ENCODE data around the gene MGST2. TPM values are rescaled to one million over a fixed set of nuclear protein-coding genes. Genes with fewer than 3 reads are reported as not detected.

Gene MGST2
- total and polyA plus RNA-seq, 2 experiments from 2014 or later, result 4.6 to 19.1 TPM

DNA sequence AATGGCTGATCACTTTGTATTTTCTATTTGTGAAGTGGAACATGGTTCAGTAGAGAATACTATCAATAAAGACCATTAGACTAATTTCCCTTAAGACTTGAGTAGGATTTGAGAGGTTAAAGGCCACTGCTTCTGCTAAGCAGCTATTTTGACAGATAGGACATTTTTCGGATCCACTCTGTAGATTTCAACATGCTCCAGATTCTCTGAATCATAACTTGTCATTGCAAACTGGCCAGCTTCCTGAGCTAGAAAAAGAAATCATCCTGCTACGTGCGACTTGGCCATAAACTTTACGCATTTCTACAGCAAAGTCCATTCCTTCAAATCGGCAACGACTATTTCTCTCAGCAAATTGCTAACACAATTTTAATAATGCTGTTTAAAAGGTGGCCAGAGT lies 55.2 kb downstream of the MGST2 start (continued):
- TF ChIP-seq, protein P1, sequence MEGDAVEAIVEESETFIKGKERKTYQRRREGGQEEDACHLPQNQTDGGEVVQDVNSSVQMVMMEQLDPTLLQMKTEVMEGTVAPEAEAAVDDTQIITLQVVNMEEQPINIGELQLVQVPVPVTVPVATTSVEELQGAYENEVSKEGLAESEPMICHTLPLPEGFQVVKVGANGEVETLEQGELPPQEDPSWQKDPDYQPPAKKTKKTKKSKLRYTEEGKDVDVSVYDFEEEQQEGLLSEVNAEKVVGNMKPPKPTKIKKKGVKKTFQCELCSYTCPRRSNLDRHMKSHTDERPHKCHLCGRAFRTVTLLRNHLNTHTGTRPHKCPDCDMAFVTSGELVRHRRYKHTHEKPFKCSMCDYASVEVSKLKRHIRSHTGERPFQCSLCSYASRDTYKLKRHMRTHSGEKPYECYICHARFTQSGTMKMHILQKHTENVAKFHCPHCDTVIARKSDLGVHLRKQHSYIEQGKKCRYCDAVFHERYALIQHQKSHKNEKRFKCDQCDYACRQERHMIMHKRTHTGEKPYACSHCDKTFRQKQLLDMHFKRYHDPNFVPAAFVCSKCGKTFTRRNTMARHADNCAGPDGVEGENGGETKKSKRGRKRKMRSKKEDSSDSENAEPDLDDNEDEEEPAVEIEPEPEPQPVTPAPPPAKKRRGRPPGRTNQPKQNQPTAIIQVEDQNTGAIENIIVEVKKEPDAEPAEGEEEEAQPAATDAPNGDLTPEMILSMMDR (conservative IDR thresholded peaks at IDR 0.05; ENCODE audit: low read depth in 2 of 2), result no peak
- TF ChIP-seq NANOG (IDR thresholded peaks at IDR 0.05; ENCODE audit: borderline replicate concordance) (no peak), ZNF114 (CRISPR knock-in tag; IDR thresholded peaks at IDR 0.05) (no peak), EZH2 (IDR thresholded peaks at IDR 0.05; ENCODE audit: low read depth, unreplicated experiment) (no peak)
- TF ChIP-seq, protein P2, sequence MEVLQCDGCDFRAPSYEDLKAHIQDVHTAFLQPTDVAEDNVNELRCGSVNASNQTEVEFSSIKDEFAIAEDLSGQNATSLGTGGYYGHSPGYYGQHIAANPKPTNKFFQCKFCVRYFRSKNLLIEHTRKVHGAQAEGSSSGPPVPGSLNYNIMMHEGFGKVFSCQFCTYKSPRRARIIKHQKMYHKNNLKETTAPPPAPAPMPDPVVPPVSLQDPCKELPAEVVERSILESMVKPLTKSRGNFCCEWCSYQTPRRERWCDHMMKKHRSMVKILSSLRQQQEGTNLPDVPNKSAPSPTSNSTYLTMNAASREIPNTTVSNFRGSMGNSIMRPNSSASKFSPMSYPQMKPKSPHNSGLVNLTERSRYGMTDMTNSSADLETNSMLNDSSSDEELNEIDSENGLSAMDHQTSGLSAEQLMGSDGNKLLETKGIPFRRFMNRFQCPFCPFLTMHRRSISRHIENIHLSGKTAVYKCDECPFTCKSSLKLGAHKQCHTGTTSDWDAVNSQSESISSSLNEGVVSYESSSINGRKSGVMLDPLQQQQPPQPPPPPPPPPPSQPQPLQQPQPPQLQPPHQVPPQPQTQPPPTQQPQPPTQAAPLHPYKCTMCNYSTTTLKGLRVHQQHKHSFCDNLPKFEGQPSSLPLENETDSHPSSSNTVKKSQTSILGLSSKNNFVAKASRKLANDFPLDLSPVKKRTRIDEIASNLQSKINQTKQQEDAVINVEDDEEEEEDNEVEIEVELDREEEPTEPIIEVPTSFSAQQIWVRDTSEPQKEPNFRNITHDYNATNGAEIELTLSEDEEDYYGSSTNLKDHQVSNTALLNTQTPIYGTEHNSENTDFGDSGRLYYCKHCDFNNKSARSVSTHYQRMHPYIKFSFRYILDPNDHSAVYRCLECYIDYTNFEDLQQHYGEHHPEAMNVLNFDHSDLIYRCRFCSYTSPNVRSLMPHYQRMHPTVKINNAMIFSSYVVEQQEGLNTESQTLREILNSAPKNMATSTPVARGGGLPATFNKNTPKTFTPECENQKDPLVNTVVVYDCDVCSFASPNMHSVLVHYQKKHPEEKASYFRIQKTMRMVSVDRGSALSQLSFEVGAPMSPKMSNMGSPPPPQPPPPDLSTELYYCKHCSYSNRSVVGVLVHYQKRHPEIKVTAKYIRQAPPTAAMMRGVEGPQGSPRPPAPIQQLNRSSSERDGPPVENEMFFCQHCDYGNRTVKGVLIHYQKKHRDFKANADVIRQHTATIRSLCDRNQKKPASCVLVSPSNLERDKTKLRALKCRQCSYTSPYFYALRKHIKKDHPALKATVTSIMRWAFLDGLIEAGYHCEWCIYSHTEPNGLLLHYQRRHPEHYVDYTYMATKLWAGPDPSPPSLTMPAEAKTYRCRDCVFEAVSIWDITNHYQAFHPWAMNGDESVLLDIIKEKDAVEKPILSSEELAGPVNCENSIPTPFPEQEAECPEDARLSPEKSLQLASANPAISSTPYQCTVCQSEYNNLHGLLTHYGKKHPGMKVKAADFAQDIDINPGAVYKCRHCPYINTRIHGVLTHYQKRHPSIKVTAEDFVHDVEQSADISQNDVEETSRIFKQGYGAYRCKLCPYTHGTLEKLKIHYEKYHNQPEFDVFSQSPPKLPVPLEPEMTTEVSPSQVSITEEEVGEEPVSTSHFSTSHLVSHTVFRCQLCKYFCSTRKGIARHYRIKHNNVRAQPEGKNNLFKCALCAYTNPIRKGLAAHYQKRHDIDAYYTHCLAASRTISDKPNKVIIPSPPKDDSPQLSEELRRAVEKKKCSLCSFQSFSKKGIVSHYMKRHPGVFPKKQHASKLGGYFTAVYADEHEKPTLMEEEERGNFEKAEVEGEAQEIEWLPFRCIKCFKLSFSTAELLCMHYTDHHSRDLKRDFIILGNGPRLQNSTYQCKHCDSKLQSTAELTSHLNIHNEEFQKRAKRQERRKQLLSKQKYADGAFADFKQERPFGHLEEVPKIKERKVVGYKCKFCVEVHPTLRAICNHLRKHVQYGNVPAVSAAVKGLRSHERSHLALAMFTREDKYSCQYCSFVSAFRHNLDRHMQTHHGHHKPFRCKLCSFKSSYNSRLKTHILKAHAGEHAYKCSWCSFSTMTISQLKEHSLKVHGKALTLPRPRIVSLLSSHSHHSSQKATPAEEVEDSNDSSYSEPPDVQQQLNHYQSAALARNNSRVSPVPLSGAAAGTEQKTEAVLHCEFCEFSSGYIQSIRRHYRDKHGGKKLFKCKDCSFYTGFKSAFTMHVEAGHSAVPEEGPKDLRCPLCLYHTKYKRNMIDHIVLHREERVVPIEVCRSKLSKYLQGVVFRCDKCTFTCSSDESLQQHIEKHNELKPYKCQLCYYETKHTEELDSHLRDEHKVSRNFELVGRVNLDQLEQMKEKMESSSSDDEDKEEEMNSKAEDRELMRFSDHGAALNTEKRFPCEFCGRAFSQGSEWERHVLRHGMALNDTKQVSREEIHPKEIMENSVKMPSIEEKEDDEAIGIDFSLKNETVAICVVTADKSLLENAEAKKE (CRISPR knock-in tag; IDR thresholded peaks at IDR 0.05), result no peak

DNA sequence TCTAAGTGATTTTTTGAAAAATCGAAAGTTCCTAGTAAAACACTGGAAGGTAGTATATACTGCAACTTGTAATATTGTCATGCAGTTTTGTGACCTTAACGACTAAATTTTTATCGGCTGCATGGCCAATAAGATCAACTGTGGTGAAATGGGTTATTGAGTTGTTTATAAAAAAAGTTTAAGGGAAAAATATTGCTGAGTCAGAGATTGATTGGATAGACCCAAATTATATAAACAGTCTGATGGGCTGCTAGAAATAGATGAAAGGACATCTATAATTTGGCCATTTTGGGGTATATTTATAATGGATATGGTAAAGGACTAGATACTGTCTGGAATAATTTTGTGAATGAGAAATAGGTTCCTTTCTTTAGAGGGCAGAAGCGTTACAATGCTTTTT lies 56.2 kb downstream of the MGST2 start:
- DNase-seq (ENCODE audit: low spot score) (no peak), ATAC-seq (no peak)
- H3K27me3 Mint-ChIP-seq (ENCODE audit: insufficient read depth, low read depth, poor library complexity), result peaks cover 16% of the 10 kb centered on the region
- H3K4me1 ChIP-seq (ENCODE audit: insufficient read depth), result no peaks in the 10 kb centered on the region
- TF ChIP-seq ZNF114 (CRISPR knock-in tag; IDR thresholded peaks at IDR 0.05), result no peak
- TF ChIP-seq, protein P3, sequence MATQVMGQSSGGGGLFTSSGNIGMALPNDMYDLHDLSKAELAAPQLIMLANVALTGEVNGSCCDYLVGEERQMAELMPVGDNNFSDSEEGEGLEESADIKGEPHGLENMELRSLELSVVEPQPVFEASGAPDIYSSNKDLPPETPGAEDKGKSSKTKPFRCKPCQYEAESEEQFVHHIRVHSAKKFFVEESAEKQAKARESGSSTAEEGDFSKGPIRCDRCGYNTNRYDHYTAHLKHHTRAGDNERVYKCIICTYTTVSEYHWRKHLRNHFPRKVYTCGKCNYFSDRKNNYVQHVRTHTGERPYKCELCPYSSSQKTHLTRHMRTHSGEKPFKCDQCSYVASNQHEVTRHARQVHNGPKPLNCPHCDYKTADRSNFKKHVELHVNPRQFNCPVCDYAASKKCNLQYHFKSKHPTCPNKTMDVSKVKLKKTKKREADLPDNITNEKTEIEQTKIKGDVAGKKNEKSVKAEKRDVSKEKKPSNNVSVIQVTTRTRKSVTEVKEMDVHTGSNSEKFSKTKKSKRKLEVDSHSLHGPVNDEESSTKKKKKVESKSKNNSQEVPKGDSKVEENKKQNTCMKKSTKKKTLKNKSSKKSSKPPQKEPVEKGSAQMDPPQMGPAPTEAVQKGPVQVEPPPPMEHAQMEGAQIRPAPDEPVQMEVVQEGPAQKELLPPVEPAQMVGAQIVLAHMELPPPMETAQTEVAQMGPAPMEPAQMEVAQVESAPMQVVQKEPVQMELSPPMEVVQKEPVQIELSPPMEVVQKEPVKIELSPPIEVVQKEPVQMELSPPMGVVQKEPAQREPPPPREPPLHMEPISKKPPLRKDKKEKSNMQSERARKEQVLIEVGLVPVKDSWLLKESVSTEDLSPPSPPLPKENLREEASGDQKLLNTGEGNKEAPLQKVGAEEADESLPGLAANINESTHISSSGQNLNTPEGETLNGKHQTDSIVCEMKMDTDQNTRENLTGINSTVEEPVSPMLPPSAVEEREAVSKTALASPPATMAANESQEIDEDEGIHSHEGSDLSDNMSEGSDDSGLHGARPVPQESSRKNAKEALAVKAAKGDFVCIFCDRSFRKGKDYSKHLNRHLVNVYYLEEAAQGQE (IDR thresholded peaks at IDR 0.05; ENCODE audit: unreplicated experiment), result no peak
- TF ChIP-seq POLR2AphosphoS5 (IDR thresholded peaks at IDR 0.05; ENCODE audit: low read depth), result no peak
- no peak for TF ChIP-seq EZH2 (IDR thresholded peaks at IDR 0.05; ENCODE audit: low read depth, unreplicated experiment)
- TF ChIP-seq EZH2phosphoT487 (IDR thresholded peaks at IDR 0.05; ENCODE audit: unreplicated experiment), result no peak
- TF ChIP-seq, protein P4, sequence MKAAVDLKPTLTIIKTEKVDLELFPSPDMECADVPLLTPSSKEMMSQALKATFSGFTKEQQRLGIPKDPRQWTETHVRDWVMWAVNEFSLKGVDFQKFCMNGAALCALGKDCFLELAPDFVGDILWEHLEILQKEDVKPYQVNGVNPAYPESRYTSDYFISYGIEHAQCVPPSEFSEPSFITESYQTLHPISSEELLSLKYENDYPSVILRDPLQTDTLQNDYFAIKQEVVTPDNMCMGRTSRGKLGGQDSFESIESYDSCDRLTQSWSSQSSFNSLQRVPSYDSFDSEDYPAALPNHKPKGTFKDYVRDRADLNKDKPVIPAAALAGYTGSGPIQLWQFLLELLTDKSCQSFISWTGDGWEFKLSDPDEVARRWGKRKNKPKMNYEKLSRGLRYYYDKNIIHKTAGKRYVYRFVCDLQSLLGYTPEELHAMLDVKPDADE (IDR thresholded peaks at IDR 0.05), result no peak
- H3F3A ChIP-seq (replicated peaks; ENCODE audit: low read depth), result no peaks in the 10 kb centered on the region
- H3K79me2 ChIP-seq (replicated peaks; ENCODE audit: insufficient read depth), result no peaks in the 10 kb centered on the region
- no peaks in the 10 kb centered on the region for H3K9me2 ChIP-seq (ENCODE audit: insufficient read depth)
- no peaks in the 10 kb centered on the region for H3K36me3 ChIP-seq (ENCODE audit: insufficient read depth)
- H3K36me3 Mint-ChIP-seq (ENCODE audit: low read depth), result no peaks in the 10 kb centered on the region; the same call in 2 of the 3 replicates
- no peak overlapping the region for H2AFZ ChIP-seq
- H3K9me3 Mint-ChIP-seq, result no peaks in the 10 kb centered on the region
- H3K27me3 ChIP-seq (ENCODE audit: insufficient read depth), result peaks cover 12% of the 10 kb centered on the region
- H3K27ac ChIP-seq (ENCODE audit: low read depth), result no peak overlapping the region
- H3K4me2 ChIP-seq, result no peak overlapping the region
- no peak overlapping the region for H3K27ac Mint-ChIP-seq
- H4K20me1 ChIP-seq (replicated peaks; ENCODE audit: insufficient read depth), result no peaks in the 10 kb centered on the region
- H3K4me3 Mint-ChIP-seq, result no peak overlapping the region
- H3K4me3 ChIP-seq, result no peak overlapping the region
- H3K4me1 Mint-ChIP-seq, result peaks cover 4% of the 10 kb centered on the region

All from GM23338 (cell line).